SH-SY5Y (cell line): ENCODE measurements around the gene POLQ.

ENCODE experiments used
- GATA2 ChIP-seq: IDR thresholded peaks from 2 replicates; pipeline ENCODE4 v1.6.1; 2011; ENCODE audit warnings: mild to moderate bottlenecking, low read depth, low read length
- GATA3 ChIP-seq: IDR thresholded peaks from 2 replicates; pipeline ENCODE4 v1.6.1; 2011; ENCODE audit warnings: low read depth, mild to moderate bottlenecking, low read length, moderate library complexity

- TF ChIP-seq GATA3 (no peak), GATA2 (no peak)
These were observed 16.5 kb downstream of the POLQ start for GRCh38 chr3:121529308-121529707.
